PC-9 (cell line): Measurements from ENCODE around the gene ANKRD24. TPM values are rescaled to one million over a fixed set of nuclear protein-coding genes. Genes with fewer than 3 reads are reported as not detected.
"Not testable (repeated sequence)": the region's sequence is repeated elsewhere in the genome, so short reads cannot be mapped to it uniquely, and the experiment has no call there.

Experiments
- BruUV-seq: library from RNA; stranded (reverse); fragments of 400-500 nt; replicated peaks from 2 replicates; lab custom pipeline; 2021; lab: Mats Ljungman, UMichigan
- CTCF ChIA-PET: fragments of 300-600 bp; sonication (Branson Sonifier 250); formaldehyde crosslinking; loops from one replicate; lab custom pipeline; 2022; ENCODE audit warnings: antibody characterized with exemption; lab: Charles Lee
- POLR2A ChIA-PET: fragments of 300-600 bp; sonication (Branson Sonifier 250); formaldehyde crosslinking; loops from one replicate; lab custom pipeline; 2022; ENCODE audit warnings: antibody characterized with exemption; ENCODE audit not compliant: unreplicated experiment; lab: Charles Lee
- DNase-seq, 2 experiments: peaks; one replicate each; pipeline versions ENCODE4 v3.0.0 to v3.0.0-alpha.2; 2015 to 2022; ENCODE audit warnings: mixed read lengths in 1 of 2
- H2AFZ ChIP-seq: fragments of 200-600 bp; sonication (generic); 2 replicates; pipeline ENCODE4 v1.8.1; 2017; ENCODE audit warnings: antibody characterized with exemption
- H3F3A ChIP-seq: fragments of 200-600 bp; sonication (generic); 2 replicates; pipeline ENCODE4 v1.8.1; 2017; ENCODE audit warnings: antibody characterized with exemption, mild to moderate bottlenecking, low read depth; ENCODE audit not compliant: insufficient read depth
- H3K27ac ChIP-seq: fragments of 200-600 bp; sonication (generic); 2 replicates; pipeline ENCODE4 v1.6.1; 2016; ENCODE audit warnings: mixed run types
- H3K27me3 ChIP-seq: fragments of 200-600 bp; sonication (generic); 2 replicates; pipeline ENCODE4 v1.6.1; 2016; ENCODE audit warnings: low read depth, mixed run types; ENCODE audit not compliant: insufficient read depth
- H3K36me3 ChIP-seq: fragments of 200-600 bp; sonication (generic); 2 replicates; pipeline ENCODE4 v1.6.1; 2016; ENCODE audit warnings: low read depth, mixed run types
- H3K4me1 ChIP-seq: fragments of 200-600 bp; sonication (generic); replicated peaks from 2 replicates; pipeline ENCODE4 v1.6.1; 2016; ENCODE audit warnings: mixed run types; ENCODE audit not compliant: insufficient read depth
- H3K4me2 ChIP-seq: fragments of 200-600 bp; sonication (generic); 2 replicates; pipeline ENCODE4 v1.6.1; 2017; ENCODE audit warnings: mixed run types
- H3K4me3 ChIP-seq: fragments of 200-600 bp; sonication (generic); 2 replicates; pipeline ENCODE4 v1.6.1; 2016; ENCODE audit warnings: mixed run types
- H3K79me2 ChIP-seq: fragments of 200-600 bp; sonication (generic); 2 replicates; pipeline ENCODE4 v1.6.1; 2017; ENCODE audit warnings: low read depth, mixed run types
- H3K9me2 ChIP-seq: fragments of 200-600 bp; sonication (generic); 2 replicates; pipeline ENCODE4 v1.8.1; 2017; ENCODE audit warnings: mild to moderate bottlenecking; ENCODE audit not compliant: insufficient read depth
- H3K9me3 ChIP-seq: fragments of 200-600 bp; sonication (generic); 2 replicates; pipeline ENCODE4 v1.8.1; 2016; ENCODE audit warnings: low read depth; ENCODE audit not compliant: insufficient read depth
- H4K20me1 ChIP-seq: fragments of 200-600 bp; sonication (generic); 2 replicates; pipeline ENCODE4 v1.8.1; 2017; ENCODE audit not compliant: insufficient read depth
- CTCF ChIP-seq: fragments of 200-600 bp; sonication (generic); conservative IDR thresholded peaks from 2 replicates; pipeline ENCODE4 v1.6.1; 2017; ENCODE audit warnings: mixed run types, antibody characterized with exemption, mild to moderate bottlenecking, moderate library complexity
- EZH2 ChIP-seq: fragments of 200-600 bp; sonication (generic); IDR thresholded peaks from 2 replicates; pipeline ENCODE4 v1.8.0; 2017; ENCODE audit warnings: antibody characterized with exemption, low read depth
- intact Hi-C: fragments of 100-400 bp; cut with micrococcal nuclease; formaldehyde crosslinking; loops from one replicate; pipeline ENCODE4 v1.10.0; 2022; ENCODE audit not compliant: unreplicated experiment
- total RNA-seq: library from RNA; stranded (reverse); gene quantifications from 2 replicates; pipeline ENCODE4 v1.2.3, GENCODE V29; 2021

ANKRD24 gene
- total RNA-seq, 1 experiment from 2014 or later = 0.79 TPM

GRCh38 chr19:4234862-4235201, 52.3 kb downstream of the ANKRD24 start:
- BruUV-seq = no TSS peak
- POLR2A ChIA-PET = no interaction called here
- Histone ChIP-seq H3K9me3 (no peaks in the 10 kb centered on the region), H3K4me3 (no peak overlapping the region), H3K4me2 (no peak overlapping the region), H4K20me1 (no peaks in the 10 kb centered on the region), H3K79me2 (no peaks in the 10 kb centered on the region), H3K36me3 (no peaks in the 10 kb centered on the region), H2AFZ (no peak overlapping the region), H3K9me2 (no peaks in the 10 kb centered on the region), H3K4me1 (no peaks in the 10 kb centered on the region), H3K27me3 (no peaks in the 10 kb centered on the region), H3K27ac (no peak overlapping the region), H3F3A (no peaks in the 10 kb centered on the region)
- no peak for DNase-seq
- intact Hi-C loops = no loop called here
- CTCF ChIA-PET = no interaction called here
- TF ChIP-seq EZH2 (no peak), CTCF (no peak)

GRCh38 chr19:4237510-4237909, 55.0 kb downstream of the ANKRD24 start:
- not testable (repeated sequence) for H3F3A ChIP-seq

GRCh38 chr19:4238831-4239230, 56.3 kb downstream of the ANKRD24 start:
- DNase-seq = no peak
- no peak overlapping the region for H2AFZ ChIP-seq
- H3K9me2 ChIP-seq = no peaks in the 10 kb centered on the region
- ChIA-PET POLR2A (no interaction called here), CTCF (no interaction called here)
- H3K4me1 ChIP-seq = no peaks in the 10 kb centered on the region
- no peaks in the 10 kb centered on the region for H3F3A ChIP-seq
- no peak overlapping the region for H3K4me3 ChIP-seq
- intact Hi-C loops = no loop called here
- no peaks in the 10 kb centered on the region for H3K36me3 ChIP-seq
- TF ChIP-seq EZH2 (no peak), CTCF (no peak)
- no peak overlapping the region for H3K27ac ChIP-seq
- H3K79me2 ChIP-seq = no peaks in the 10 kb centered on the region
- H3K27me3 ChIP-seq = no peaks in the 10 kb centered on the region
- no peaks in the 10 kb centered on the region for H4K20me1 ChIP-seq
- no TSS peak for BruUV-seq
- no peaks in the 10 kb centered on the region for H3K9me3 ChIP-seq
- H3K4me2 ChIP-seq = no peak overlapping the region

More at GRCh38 chr19:4237510-4237909, 55.0 kb downstream of the ANKRD24 start:
- H3K4me1 ChIP-seq, BruUV-seq, DNase-seq, H4K20me1 ChIP-seq, H3K36me3 ChIP-seq, H3K4me2 ChIP-seq, CTCF ChIA-PET, intact Hi-C loops, H3K79me2 ChIP-seq, H3K9me2 ChIP-seq, POLR2A ChIA-PET, H3K27me3 ChIP-seq, H2AFZ ChIP-seq, H3K4me3 ChIP-seq, H3K9me3 ChIP-seq, H3K27ac ChIP-seq: not testable (repeated sequence)

- no peak for DNase-seq
- BruUV-seq = no TSS peak
- no peaks in the 10 kb centered on the region for H3K79me2 ChIP-seq
- no peaks in the 10 kb centered on the region for H3K27me3 ChIP-seq
- no peak overlapping the region for H3K27ac ChIP-seq
- H3K4me2 ChIP-seq = no peak overlapping the region
- H3K9me2 ChIP-seq = no peaks in the 10 kb centered on the region
- TF ChIP-seq EZH2 (no peak), CTCF (no peak)
- no peaks in the 10 kb centered on the region for H3K36me3 ChIP-seq
- CTCF ChIA-PET = no interaction called here
- POLR2A ChIA-PET = no interaction called here
- no peaks in the 10 kb centered on the region for H4K20me1 ChIP-seq
- H3F3A ChIP-seq = peaks cover 5% of the 10 kb centered on the region; the same call in 1 of the 2 replicates
- H3K4me3 ChIP-seq = no peak overlapping the region
- H3K9me3 ChIP-seq = no peaks in the 10 kb centered on the region
- no peaks in the 10 kb centered on the region; the same call in 1 of the 2 replicates for H3K4me1 ChIP-seq
- no peak overlapping the region for H2AFZ ChIP-seq
- intact Hi-C loops = no loop called here
These were observed 59.4 kb downstream of the ANKRD24 start for GRCh38 chr19:4241824-4242430.

GRCh38 chr19:4245938-4246337, 63.4 kb downstream of the ANKRD24 start:
- Histone ChIP-seq H2AFZ (peak overlapping the region; percentile 78; the same call in 1 of the 2 replicates), H3K4me2 (peak overlapping the region; percentile 71)
- H3K4me1 ChIP-seq, intact Hi-C loops, H4K20me1 ChIP-seq, H3K36me3 ChIP-seq, POLR2A ChIA-PET, H3K27ac ChIP-seq, CTCF ChIA-PET, H3K27me3 ChIP-seq, DNase-seq, H3K79me2 ChIP-seq, H3K4me3 ChIP-seq, H3K9me3 ChIP-seq, H3K9me2 ChIP-seq, BruUV-seq, H3F3A ChIP-seq: not testable (repeated sequence)
